ENCODE measurements around the gene SYPL1. TPM values are rescaled to one million over a fixed set of nuclear protein-coding genes. Genes with fewer than 3 reads are reported as not detected.
A peak's percentile ranks its signal among the peaks of the same experiment; 100 is the strongest.

Gene SYPL1
- total RNA-seq = 100 to 1,000 TPM; 119 to 165 (median 132) TPM

GRCh38 chr7:106112118-106112971, at the start of gene SYPL1:
SYPL1 (minus strand) TSS chr7:106112312; CDS start chr7:106112208, 104 bp downstream.
- intact Hi-C loops (cut with DNase I) = loop anchor here (10.0 kb wide), 1 partner anchor 58 kb away; no protein-coding TSS in a partner anchor
- peak within 1 kb of the TSS; percentile 43 to 83 (median 69) for H3K4me3 ChIP-seq (replicated peaks in 1 of 3)
- H3K4me1 ChIP-seq = peaks cover 15 to 22% of the 10 kb centered on the region in 2 donors
- peak; percentile 94 for DNase-seq
- no peaks in the 10 kb centered on the region for H3K9me3 ChIP-seq
- H3K36me3 ChIP-seq = no peaks in the 10 kb centered on the region
- no peaks in the 10 kb centered on the region for H3K27me3 ChIP-seq
- peak; percentile 86 to 92 for TF ChIP-seq POLR2A (IDR thresholded peaks at IDR 0.05)
- TF ChIP-seq, protein P1, sequence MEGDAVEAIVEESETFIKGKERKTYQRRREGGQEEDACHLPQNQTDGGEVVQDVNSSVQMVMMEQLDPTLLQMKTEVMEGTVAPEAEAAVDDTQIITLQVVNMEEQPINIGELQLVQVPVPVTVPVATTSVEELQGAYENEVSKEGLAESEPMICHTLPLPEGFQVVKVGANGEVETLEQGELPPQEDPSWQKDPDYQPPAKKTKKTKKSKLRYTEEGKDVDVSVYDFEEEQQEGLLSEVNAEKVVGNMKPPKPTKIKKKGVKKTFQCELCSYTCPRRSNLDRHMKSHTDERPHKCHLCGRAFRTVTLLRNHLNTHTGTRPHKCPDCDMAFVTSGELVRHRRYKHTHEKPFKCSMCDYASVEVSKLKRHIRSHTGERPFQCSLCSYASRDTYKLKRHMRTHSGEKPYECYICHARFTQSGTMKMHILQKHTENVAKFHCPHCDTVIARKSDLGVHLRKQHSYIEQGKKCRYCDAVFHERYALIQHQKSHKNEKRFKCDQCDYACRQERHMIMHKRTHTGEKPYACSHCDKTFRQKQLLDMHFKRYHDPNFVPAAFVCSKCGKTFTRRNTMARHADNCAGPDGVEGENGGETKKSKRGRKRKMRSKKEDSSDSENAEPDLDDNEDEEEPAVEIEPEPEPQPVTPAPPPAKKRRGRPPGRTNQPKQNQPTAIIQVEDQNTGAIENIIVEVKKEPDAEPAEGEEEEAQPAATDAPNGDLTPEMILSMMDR (IDR thresholded peaks at IDR 0.05) = peak in 1 of 6 experiments; percentile 10
- WGBS, 2 donors = 2 to 3% methylated on average over 39 to 41 of the region's 76 CpGs
- peak within 1 kb of the TSS; percentile 98 to 99 (median 99) for H3K27ac ChIP-seq

GRCh38 chr7:106155027-106155426, 42.9 kb upstream of the SYPL1 start:
- Histone ChIP-seq H3K9me3 (no peaks in the 10 kb centered on the region), H3K4me1 (peaks cover 0 to 18% of the 10 kb centered on the region in 2 donors), H3K27ac (no peak overlapping the region), H3K27me3 (no peaks in the 10 kb centered on the region), H3K4me3 (replicated peaks in 1 of 3) (no peak overlapping the region), H3K36me3 (no peaks in the 10 kb centered on the region)
- WGBS, 2 donors = 79 to 88% methylated on average over 4 of the region's 4 CpGs
- DNase-seq = no peak
- intact Hi-C loops (cut with DNase I) = loop anchor here (2.0 kb wide), 1 partner anchor 100 kb away; no protein-coding TSS in a partner anchor
- no peak for TF ChIP-seq POLR2A (IDR thresholded peaks at IDR 0.05)
- TF ChIP-seq, protein P1 (IDR thresholded peaks at IDR 0.05) = no peak

DNA sequence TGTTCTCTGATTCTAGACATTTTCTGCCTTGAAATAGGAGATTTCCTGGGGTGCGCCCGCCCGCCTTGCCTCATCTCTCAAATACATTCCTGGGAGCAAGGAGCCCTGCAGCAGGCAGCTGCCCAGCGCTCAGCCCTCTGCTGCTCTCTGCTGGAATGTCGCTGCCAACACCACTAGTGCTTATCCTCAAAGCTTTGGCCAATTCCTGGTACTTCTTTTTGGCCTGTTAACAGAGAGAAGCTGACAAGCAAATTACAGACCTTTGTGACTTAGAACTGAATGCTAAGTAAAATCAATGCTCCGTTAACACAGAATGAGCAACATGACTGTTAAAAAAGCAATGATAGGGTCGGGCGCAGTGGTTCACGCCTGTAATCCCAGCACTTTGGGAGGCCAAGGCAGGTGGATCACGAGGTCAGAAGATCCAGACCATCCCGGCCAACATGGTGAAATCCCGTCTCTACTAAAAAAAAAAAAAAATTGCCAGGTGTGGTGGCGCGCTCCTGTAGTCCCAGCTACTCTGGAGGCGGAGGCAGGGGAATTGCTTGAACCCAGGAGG, 41.9 kb upstream of the SYPL1 start:
- H3K4me3 ChIP-seq (replicated peaks in 1 of 3) = no peak overlapping the region
- peak; percentile 89 to 91 for DNase-seq
- 52 to 57% methylated on average over 15 of the region's 15 CpGs for WGBS, 2 donors
- H3K27me3 ChIP-seq = no peaks in the 10 kb centered on the region
- intact Hi-C loops (cut with DNase I) = loop anchor here (2.0 kb wide), 1 partner anchor 99 kb away; no protein-coding TSS in a partner anchor
- H3K9me3 ChIP-seq = no peaks in the 10 kb centered on the region
- peak overlapping the region in 1 of 3 donors; percentile 28 for H3K27ac ChIP-seq
- peaks cover 0 to 18% of the 10 kb centered on the region in 2 donors for H3K4me1 ChIP-seq
- no peak for TF ChIP-seq POLR2A (IDR thresholded peaks at IDR 0.05)
- TF ChIP-seq, protein P1 (IDR thresholded peaks at IDR 0.05) = peak; percentile 84 to 98 (median 97)
- no peaks in the 10 kb centered on the region for H3K36me3 ChIP-seq

DNA sequence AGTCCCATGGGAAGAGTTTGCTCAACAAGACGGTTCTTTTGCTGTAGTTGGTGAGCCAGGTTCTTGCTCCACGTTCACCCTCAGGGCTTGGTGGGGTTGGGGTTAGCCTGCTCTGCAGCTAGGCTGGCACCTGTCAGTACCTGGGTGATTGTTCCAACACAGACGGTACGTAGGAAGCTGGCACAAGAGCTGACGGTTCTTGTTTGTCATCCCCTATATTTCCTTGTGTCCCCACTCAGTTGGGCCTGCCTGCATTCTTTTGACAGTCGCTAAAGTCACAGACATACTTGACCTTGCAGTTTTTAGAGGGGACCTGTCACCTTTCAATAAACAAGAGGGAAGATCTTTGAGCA, 40.2 kb upstream of the SYPL1 start:
- DNase-seq = no peak
- Histone ChIP-seq H3K36me3 (no peaks in the 10 kb centered on the region), H3K4me1 (peaks cover 0 to 18% of the 10 kb centered on the region in 2 donors), H3K4me3 (replicated peaks in 1 of 3) (no peak overlapping the region), H3K27me3 (no peaks in the 10 kb centered on the region), H3K27ac (no peak overlapping the region), H3K9me3 (no peaks in the 10 kb centered on the region)
- intact Hi-C loops (cut with DNase I) = no loop called here
- no peak for TF ChIP-seq POLR2A (IDR thresholded peaks at IDR 0.05)
- TF ChIP-seq, protein P1 (IDR thresholded peaks at IDR 0.05) = no peak
- 74 to 93% methylated on average over 6 of the region's 6 CpGs for WGBS, 2 donors

All from thyroid gland (tissue), 4 donors.